ENCODE data around the gene IRF1.

The IRF1 gene

DNA sequence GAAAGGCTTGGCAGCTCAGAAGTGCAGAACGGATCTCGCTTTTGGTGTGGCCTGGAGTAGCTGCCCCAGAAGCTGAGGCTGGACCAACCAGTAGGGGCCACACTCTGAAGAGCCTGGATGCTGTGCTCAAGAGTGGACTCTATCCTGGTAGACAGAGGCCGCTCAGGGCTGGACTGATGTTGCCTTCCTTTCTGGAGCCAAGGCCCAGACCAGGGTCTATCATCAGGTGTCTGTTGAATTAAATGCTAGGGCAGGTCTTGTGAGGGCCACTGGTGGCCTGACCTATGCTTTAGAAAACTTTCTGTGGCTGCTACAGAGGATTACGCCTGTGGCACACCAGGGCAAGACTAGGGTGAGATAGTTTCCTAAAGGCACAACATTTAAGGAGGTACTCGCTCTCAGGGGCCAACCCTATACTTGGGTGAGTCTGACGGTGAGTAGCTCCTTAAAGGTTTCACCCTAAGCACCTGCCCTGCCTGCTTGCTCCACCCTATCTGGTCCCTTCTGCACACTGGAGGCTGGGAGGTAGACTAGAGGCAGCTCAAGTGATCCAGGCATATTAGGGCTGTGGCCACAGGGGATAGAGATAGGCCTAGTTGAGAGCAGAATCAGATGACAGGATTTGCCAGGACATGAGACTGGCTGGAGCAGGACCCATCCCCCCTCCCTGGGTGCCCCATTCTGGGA, 9.8 kb upstream of the IRF1 start:
- DNase-seq = no peak

DNA sequence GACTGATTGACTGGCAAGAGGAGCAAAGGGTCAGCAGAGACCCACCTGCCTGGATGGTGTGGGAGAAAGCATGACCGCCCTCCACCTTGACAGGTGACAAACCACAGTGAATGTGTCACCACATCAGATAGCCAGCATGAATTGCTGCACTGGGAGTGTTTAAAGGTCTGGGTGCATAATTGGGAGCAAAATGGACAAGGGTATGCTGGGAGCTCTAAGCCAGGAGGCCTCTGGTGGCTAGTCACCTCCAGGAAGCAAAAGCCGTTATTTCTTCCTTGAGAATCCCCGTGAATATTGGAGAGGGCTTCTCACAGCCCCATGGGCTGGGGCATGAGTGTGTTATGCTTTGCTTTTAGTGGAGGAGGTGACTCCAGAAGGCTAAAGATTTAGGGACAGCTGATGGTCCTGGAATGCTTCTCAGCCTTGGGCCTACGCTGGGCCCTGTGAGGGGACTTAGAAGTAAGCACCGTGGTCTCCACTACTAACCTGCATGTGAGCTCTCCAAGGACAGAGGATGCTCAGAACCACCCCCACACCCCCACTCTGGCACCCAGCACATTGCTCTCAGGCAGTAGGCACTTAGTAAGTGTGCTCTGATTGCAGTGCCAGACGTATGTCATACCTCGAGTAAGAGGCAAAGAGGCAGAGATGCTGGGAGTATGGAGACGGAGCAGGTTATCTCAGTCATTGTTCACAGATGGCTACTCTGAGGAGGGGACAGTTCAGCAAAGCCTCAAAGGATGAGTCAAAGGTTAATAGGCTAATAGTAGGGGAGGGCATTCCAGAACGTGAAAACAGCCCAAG, 9.1 kb upstream of the IRF1 start:
- no peak for DNase-seq

DNA sequence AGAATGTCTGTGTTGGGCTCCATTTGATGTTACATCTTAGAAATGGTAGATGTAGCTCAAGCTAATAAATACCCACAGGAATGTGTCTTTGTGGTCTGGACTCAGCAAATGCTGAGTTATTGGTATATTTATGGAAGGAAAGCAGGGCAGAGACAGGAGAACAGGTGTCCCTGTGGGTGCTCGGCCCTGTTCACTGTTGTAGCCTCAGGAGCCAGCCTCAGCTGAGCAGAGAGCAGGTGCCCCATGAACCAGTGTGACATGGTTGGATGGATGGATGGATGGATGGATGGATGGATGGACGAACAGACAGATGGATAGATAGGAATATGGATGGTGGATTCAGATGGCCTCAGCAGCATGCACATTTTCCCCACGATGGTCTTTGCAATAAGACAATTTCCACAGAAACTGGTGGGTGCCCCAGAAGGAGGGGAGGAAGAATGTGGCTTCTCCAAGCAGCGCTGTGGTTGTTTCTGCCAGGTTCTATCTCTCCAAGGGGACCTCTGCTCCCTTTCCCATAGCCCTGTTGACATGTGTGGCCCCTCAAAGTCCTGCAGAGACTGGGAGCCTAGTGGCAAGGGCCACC, 8.2 kb upstream of the IRF1 start:
- no peak for DNase-seq

DNA sequence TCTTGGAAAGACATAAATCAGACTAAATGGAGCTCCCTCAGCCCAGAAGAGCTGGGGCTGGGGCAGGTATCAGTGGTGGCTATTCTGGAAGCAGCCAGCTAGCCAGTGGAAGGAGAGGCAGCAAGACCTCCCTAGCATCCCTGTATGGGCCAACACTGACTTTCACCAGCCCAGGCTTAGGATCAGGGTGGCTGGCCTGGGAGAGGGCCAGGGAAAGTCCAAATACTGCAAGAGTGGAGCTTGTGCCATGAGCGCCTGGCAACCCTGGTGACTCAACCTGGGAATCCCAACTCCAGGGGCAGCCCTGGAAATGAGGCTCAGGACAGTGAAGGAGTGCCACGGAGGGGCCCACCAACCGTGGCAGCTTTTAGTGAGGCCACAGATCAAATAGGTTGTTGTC, 7.6 kb upstream of the IRF1 start:
- DNase-seq = no peak

DNA sequence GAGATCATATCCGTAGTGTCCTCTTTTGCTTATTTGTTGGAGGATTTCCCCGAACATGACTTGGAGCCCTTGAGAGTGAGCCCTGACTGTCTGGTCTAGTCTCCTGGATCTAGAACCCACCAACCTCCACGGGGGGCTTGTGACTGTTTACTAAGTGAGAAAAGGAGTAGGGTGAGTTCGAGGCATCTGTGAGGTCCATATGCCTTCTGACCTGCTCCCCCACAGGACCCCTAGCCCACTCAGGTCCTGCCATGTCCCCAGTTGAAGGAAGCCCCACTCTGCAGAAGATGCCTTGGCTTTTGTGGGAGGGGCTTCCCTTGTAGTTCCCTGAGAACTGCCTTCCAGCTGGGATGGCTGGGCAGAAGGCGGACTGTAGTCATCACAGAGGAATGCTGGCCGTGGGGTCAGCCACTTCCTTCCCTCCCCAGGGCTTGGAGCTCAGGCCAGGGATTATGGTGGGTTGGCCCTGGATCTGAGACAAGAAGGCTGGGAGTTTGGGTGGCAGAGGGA, 7.0 kb upstream of the IRF1 start:
- DNase-seq = no peak

DNA sequence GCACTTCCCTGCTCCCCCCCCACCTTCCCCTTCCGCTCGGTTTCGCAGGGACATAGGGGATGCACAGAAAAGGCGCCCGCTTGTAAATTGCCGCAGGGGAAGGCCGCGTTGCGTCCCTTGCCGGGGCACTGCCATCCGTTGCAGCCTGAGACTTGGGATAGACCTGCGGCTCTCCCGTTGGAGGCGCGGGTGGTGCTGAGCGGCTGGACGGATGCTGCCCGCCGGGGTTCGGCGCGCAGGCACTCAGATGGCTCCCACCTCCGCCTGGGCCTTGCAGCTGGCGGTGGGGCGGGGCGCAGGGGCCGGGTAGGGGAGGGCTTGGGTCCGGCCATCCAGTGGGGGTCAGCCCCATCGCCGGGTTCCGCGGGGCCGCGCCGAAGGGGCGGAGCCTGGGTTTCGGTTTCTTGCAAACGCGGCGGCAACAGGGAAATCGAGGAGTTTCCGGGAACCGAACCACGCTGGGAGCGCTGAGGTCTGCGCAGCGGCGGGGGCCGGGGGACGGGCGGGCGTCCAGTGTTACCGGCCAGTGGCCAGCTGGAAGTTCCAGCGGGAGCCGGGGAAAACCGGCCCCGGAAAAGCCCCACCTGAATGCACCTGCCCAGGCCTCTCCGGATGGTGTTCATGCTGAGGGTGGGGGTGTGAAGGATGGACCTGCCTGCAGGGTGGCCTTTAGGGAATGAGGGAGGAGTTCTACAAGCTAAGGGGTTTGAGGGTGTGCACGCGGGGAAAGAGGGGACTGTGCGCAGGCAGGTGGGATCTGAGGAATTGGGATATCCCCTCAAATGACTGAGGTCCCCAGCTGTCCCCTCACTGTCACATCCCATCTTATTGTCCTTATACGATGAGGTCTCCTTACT, 6.3 kb upstream of the IRF1 start:
- peak; percentile 77 for DNase-seq

DNA sequence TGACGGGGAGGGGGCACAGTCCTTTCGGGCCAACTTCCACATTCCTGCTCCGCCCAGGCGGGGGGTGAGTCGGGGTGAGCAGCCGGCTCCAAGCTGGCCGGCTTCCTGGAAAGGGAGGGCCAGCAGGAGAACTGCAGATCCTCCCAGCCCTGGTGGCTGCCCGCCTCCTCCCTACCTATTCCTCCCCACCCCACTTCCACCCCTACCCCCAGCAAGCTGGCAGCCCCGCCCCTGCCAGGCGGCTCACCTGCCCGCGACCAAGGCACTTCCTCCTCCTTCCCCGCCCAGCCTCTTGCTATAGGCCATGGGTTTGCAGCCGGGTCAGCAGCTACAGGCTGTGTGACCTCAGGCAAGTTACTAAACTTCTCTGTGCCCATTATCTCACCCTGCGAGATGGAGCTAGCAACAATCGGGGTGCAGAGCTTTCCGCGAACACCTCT, 5.6 kb upstream of the IRF1 start:
- DNase-seq = peak; percentile 92

DNA sequence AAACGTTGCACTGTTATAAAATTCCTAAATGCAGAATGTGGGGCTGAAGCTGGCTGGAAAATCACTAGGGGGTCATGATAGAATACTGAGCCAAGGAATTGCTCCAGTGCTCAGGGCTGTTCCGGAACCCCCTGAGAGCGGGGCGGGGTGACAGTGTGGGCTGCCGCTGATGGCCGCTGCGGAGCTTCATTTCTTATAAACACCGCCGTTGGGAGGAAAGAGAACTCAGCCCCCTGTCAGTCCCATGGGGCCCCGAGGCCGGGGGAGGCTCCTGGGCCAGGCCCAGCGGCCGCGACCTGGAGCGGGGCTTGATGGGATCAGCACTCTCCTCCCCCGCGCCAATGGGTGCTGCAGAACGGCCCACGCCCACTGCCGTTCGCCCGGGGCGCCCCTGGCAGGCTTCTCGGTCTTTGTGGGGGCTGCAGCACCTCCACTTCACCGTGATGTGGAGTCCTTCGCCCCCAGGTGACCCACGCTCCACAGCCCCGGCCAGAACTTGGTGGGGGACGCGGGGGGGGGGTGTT, 5.2 kb upstream of the IRF1 start:
- peak; percentile 81 for DNase-seq

DNA sequence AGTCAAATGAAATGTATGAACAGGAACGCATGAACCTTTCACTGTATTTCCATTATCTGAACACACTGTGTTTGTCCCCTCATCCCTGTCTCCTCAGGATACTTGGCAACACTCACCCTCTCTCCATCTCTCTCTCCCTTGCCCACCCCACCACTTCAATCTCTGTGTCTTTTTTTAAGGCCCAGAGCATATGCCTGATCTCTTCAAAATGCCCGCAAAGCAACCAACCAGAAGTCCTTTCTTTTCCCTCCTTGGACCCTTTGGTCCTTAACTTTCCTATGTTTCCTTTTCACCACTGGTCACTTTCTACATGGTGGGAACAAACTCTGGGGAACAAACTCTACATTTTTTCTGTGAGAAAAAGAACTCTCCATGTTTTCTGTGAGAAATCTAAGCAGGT, 3.2 kb upstream of the IRF1 start:
- no peak for DNase-seq

DNA sequence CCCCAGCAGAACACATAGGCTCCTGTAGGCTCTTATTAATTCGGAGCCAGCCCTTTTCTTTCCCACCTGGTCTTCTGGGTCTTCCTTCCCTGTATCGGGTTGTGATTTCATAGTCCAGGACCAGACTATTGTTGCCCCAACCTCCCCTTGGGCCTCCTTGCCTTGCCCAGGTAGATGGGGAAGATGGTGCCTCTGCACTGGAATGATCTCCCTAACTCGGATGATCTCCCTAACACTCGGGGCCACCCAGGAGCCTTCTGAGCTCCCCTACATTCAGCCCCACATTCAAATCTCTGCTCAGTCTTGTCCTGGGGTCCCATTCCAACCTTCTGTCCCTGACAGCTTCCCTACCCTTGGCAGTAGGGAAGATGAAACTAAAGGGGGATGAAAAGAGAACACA, 2.7 kb upstream of the IRF1 start:
- no peak for DNase-seq

DNA sequence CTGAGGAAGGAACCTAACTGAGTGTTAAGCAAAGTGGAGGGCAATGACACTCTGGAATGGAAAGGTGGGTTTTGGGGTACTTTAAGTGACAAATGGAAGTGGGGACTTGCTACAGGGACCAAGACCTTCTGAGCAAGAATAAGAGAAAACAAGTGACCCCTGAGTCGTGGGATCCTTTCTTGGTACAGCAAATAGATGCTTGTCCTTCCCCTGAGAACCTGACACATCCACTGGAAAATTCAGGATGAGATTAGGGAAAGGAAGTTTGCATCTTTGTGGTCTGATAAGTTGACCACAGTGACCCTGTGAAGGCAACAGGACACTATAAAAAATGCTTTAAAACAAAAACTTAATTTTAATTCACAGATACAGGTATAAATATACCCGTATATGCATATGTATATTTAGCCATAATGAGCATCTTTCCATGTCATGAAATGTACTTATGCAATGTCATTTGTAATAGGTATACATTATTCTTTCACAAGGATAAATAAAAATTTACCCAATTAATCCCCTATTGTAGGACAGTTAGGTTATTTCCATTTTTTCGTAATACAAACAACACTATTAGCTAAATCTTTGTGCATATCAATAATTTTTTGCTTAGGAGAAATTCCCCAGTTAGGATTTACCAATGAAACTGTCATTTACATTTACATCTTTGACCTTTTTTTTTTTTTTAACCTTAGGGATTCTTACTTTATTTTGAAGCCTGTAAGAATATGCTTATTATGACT, 2.0 kb upstream of the IRF1 start:
- DNase-seq = no peak

DNA sequence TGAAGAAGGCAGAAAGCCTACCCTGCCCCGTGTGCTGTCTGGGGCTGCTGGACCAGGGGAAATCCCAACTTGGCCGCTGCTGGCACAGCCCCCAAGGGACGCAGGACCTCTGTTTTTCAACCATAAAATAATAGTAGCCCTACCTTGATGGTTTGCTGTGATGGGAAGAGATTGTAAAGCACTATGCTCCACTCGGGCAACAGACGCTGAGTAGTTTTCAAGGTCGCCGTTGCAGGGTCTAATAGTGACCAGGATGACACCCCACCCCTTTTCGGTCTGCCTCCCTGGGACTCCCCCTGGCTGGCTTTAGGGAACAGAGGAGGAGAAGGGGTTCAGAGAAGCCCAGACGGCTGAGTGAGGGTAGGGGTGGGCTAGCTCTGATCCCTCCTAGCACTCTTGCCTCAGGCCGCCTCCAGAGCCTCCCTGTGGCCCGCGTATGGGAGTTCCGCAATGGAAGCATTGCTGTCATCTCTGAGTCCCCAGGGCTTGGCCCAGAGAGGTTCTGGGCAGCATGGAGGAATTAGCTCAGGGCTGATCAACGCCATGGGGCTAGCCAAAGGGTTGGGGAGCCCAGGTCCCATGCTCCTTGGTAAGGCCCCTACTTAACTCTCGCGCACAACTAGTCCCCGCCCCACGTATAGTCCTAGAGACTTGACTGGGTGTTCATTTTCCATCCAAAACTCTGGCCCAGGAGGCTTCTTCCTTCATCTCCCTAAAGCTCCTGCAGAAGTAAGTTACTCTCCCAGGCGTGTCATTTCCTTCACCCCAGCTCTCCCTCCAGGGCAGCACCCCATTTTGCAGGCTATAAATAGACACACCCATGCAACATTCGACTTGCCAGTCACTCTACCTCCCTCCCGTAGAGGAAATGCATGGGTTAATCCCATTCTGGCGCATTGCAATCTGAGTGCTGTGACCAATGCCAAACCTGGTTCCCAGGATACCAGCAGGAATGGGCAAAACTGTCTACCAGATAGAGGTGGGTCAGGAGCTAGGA, 1.1 kb upstream of the IRF1 start:
- peak; percentile 59 for DNase-seq

DNA sequence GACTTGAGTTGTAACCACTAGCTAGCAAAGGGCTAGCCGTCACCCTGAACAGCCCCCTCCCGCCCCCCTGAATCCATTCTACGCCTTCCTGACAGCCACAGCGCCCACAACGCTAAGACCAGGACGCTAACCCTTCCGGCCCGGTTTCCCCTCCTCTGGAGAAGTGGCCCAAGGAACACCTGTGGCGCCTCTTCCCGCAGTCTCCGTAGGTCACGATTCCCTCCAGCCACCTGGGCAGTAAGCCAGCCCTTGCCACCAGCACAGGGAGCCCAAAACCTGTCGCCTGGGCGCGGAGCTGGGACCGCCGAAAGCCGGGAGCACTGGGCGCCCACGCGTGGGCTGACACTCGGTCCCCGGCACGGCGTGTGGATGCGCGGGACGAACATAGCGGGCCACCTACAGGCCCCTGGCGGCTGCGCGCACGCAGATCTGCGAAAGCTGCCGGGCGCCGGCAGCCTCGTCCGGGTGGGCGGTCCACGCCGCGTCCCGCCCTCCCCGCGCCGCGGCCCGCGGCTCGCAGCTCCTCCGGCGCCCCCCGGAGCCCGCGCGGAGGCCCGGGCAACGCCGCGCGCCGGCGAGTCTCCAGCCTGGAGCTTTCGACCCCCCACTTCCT, 596 bp downstream of the IRF1 start:
- peak; percentile 60 for DNase-seq

DNA sequence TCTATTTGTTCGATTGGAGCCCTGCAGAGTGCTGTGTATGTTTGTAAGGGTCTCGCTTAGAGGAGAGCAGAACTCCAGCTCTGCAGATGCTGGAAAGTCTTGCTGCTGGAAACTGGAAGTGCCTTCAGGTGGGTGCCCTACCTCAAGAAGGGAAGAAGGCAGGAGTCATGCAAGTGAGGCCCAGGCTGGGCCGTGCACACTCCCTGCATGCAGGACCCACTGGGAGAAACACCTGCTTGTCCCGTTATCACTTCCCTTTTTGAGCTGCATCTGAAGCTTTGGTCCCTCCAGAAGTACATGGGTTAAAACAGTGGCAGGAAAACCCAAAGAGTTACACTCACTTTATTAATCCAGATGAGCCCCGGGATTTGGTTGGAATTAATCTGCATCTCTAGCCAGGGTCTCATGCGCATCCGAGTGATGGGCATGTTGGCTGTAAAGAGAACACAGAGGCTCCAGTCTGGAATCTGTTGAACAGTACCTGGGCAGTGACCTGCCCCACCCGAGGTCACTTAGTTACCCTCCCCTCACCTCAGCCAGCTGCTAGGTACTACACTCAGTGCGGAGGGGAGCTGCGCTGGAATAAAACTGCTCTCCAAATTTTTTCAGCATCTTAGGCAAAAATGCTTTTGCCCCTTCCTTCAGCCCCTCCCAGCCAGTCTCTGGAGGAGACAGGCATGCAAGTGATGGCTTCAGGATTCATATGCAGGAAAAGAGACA, 1.4 kb downstream of the IRF1 start:
- peak; percentile 20 for DNase-seq

DNA sequence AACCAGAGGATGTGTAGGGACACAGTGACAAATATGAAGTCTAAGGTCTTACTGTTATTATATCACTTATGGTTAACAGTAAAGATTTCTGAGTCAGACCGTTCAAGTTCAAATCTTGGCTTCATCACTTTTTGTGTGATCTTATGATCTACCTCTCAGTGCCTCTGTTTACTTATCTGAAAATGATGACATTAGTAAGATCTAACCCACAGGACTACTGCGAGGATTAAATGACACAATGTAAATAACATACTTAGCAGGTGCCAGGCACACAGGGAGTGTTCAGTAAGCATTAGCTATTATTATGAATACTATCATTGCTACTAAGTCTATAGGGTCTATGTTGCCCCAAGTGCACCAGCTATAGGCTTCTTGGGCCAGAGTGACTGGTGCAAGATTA, 2.0 kb downstream of the IRF1 start:
- DNase-seq = no peak

DNA sequence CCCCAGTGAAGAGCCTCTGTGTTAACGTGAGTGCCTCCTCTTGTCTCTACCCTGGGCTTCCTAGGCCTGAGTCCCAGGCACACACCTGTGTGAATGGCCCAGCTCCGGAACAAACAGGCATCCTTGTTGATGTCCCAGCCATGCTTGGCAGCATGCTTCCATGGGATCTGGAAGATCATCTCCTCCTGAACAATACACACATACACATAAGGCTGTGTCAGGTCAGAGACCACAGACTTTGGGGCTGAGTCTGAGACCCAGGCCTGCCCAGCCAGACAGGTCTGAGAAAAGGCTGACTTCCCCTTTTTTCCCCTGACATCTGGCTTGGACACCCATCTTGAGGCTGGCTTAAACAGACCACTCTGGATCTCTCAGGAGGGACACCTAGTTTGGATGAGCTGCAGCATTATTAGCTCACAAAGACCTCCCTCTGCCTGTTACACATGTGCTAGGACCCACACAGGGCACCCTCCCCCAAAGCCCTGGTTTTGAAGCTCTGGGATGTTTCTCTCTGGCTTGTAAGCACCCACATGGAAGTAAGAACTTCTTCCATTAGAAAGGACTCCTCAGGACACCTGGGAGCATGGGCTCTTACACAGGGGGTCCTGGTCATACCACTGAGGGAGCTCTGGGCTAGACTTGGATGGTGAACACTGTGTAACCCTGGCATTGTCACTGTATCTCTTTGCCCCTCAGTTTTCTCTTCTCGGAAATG, 2.6 kb downstream of the IRF1 start:
- no peak for DNase-seq

DNA sequence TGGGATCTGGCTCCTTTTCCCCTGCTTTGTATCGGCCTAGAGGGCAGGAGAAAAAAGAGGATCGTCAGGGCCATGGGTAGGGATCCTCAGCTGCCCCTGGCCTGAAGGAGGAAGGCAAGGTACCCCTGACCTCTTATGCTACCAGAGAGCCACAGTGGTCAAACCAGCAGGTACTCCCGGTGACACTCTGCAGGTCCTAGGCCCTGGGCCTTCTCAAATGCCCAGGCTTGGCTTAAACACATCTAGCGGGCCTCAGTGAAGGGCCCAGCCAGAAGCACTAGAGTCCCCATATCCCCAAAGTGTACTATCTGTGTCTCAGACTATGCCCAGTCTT, 3.5 kb downstream of the IRF1 start:
- no peak for DNase-seq

DNA sequence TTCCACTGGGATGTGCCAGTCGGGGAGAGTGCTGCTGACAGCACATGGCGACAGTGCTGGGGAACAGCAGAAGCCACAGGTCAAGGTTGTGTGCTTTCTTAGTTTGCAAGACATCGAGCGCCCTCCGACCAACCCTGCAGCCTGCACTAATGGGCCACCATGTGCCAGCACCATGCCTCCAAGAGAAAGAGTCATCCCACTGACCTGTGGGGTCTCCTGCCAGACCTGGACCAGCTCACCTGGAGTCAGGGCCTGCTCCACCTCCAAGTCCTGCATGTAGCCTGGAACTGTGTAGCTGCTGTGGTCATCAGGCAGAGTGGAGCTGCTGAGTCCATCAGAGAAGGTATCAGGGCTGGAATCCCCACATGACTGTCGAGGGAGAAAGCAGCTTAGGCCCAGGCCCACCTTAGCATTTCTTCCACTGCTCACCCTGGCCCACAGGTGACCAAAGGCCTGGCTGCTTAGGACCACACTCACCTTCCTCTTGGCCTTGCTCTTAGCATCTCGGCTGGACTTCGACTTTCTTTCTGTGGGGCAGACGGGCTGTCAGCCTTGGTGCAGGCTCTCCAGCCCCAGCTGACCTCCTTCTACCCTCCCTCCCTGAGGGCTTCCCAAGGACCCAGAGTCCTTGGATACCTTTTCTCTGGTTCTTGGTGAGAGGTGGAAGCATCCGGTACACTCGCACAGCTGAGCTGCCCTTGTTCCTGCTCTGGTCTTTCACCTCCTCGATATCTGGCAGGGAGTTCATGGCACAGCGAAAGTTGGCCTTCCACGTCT, 4.1 kb downstream of the IRF1 start:
- DNase-seq = no peak
